Gastrocnemius medialis (tissue), 4 donors: ENCODE measurements around the gene PAX5.

Source experiments
- POLR2A ChIP-seq, 2 donors: fragments of 450-650 bp; IDR thresholded peaks; one replicate each; pipeline ENCODE4 v1.6.1; 2017; ENCODE audit warnings: antibody characterized with exemption in 2 of 2, mild to moderate bottlenecking in 2 of 2, moderate library complexity in 2 of 2
- TF ChIP-seq, protein P1 (sequence below), 5 experiments: fragments of 450-650 bp in 3 of 5; fragments of 200-600 bp in 2 of 5; sonication (generic) in 2 of 5; IDR thresholded peaks in 4 of 5; conservative IDR thresholded peaks in 1 of 5; 1 replicate in 4 of 5; 2 replicates in 1 of 5; pipeline ENCODE4 v1.5.1; 2016 to 2019; ENCODE audit warnings: antibody characterized with exemption in 5 of 5, mild to moderate bottlenecking in 3 of 5, moderate library complexity in 3 of 5

DNA sequence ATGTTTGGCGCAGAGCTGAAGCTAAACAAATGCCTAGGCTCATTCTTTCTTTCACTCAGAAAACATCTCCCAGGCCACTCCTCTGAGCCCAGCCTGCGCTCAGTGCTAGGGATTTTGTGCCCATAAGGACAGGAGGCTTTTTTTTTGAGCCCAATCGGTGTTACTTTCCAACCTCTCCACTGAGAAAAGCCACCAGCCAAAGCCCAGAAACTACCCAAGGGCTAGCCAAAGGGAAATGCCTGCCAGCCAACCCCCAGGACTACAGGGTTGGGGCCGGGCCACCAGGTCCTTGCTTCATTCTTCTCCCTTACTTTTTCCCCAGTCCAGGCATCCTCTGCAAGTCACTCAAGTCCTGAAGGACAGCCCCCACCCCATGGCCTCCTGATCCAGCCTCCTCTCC lies 134.7 kb downstream of the PAX5 start:
- TF ChIP-seq, protein P1, sequence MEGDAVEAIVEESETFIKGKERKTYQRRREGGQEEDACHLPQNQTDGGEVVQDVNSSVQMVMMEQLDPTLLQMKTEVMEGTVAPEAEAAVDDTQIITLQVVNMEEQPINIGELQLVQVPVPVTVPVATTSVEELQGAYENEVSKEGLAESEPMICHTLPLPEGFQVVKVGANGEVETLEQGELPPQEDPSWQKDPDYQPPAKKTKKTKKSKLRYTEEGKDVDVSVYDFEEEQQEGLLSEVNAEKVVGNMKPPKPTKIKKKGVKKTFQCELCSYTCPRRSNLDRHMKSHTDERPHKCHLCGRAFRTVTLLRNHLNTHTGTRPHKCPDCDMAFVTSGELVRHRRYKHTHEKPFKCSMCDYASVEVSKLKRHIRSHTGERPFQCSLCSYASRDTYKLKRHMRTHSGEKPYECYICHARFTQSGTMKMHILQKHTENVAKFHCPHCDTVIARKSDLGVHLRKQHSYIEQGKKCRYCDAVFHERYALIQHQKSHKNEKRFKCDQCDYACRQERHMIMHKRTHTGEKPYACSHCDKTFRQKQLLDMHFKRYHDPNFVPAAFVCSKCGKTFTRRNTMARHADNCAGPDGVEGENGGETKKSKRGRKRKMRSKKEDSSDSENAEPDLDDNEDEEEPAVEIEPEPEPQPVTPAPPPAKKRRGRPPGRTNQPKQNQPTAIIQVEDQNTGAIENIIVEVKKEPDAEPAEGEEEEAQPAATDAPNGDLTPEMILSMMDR (IDR thresholded peaks at IDR 0.05 in 4 of 5, conservative IDR thresholded peaks at IDR 0.05 in 1 of 5): no peak
- no peak for TF ChIP-seq POLR2A (IDR thresholded peaks at IDR 0.05)
